SK-N-SH (cell line): Measurements from ENCODE around the gene MCM3AP.

ENCODE experiments used
- CTCF ChIP-seq: fragments of 200-600 bp; sonication (generic); IDR thresholded peaks from 2 replicates; pipeline ENCODE4 v1.6.1; 2017; ENCODE audit warnings: antibody characterized with exemption, mild to moderate bottlenecking, moderate library complexity
- EZH2phosphoT487 ChIP-seq: fragments of 200-600 bp; sonication (generic); IDR thresholded peaks from 2 replicates; pipeline ENCODE4 v1.6.1; 2017; ENCODE audit warnings: low read depth, mixed run types, mild to moderate bottlenecking, antibody characterized with exemption, moderate library complexity, borderline replicate concordance
- GABPA ChIP-seq: IDR thresholded peaks from 2 replicates; pipeline ENCODE4 v1.4.0; 2012; ENCODE audit warnings: low read depth, mild to moderate bottlenecking
- REST ChIP-seq: IDR thresholded peaks from 2 replicates; pipeline ENCODE4 v1.6.1; 2012; ENCODE audit warnings: mild to moderate bottlenecking, low read depth, low read length, moderate library complexity
- RFX5 ChIP-seq: IDR thresholded peaks from 2 replicates; pipeline ENCODE4 v1.6.1; 2012; ENCODE audit warnings: mild to moderate bottlenecking, improper control_type of control experiment, low read length
- TAF1 ChIP-seq: IDR thresholded peaks from 2 replicates; pipeline ENCODE4 v1.6.1; 2012; ENCODE audit warnings: low read depth, mild to moderate bottlenecking, low read length, moderate library complexity, borderline replicate concordance
- YY1 ChIP-seq: IDR thresholded peaks from 2 replicates; pipeline ENCODE4 v1.4.0; 2012; ENCODE audit warnings: low read depth, mild to moderate bottlenecking
- ZBTB33 ChIP-seq: IDR thresholded peaks from 2 replicates; pipeline ENCODE4 v1.4.0; 2012; ENCODE audit warnings: low read depth, borderline replicate concordance

GRCh38 chr21:46193829-46194373, 91.5 kb downstream of the MCM3AP start:
- TF ChIP-seq CTCF = no peak
- TF ChIP-seq GABPA = no peak
- TF ChIP-seq EZH2phosphoT487 = no peak
- TF ChIP-seq TAF1 = no peak
- TF ChIP-seq ZBTB33 = no peak
- TF ChIP-seq RFX5 = no peak
- TF ChIP-seq YY1 = no peak
- TF ChIP-seq REST = no peak
